C4-2B (cell line): Measurements from ENCODE around the gene BPGM.
"Not testable (repeated sequence)": the region's sequence is repeated elsewhere in the genome, so short reads cannot be mapped to it uniquely, and the experiment has no call there.

Experiments
- H3K27ac ChIP-seq: fragments of 450-650 bp; 2 replicates; pipeline ENCODE4 v1.5.1; 2017
- CTCF ChIP-seq: fragments of 450-650 bp; conservative IDR thresholded peaks from 2 replicates; pipeline ENCODE4 v1.5.1; 2017; ENCODE audit warnings: mild to moderate bottlenecking
- ZFX ChIP-seq: fragments of 450-650 bp; IDR thresholded peaks from 2 replicates; pipeline ENCODE4 v1.6.1; 2017

BPGM gene

GRCh38 chr7:134640842-134641715 is 5.6 kb upstream of the BPGM start:
- no peak overlapping the region for H3K27ac ChIP-seq
- no peak for TF ChIP-seq ZFX
- TF ChIP-seq CTCF: no peak

- H3K27ac ChIP-seq: not testable (repeated sequence)
Observed at GRCh38 chr7:134641981-134642380, 4.7 kb upstream of the BPGM start.

DNA sequence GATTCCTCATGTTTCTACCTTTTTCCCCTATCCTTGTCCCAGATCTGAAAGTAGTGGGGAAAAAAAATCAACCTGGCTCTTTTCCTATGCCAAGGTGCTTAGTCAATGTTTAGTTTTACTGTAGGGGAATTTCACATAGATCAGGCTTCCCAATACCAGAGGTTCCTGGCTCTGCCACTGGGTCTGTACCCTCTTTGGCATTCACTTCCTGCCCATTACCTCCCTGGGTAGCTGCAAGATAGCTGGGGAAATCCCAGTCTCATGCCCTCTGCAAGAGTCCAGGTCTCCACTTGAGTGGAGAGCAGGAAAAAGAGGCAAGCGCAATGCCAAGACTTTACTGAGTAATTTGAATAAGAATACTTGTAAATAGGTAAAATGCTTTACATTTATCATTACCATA is 3.5 kb upstream of the BPGM start:
- no peak overlapping the region for H3K27ac ChIP-seq
- TF ChIP-seq CTCF (no peak), ZFX (no peak)

DNA sequence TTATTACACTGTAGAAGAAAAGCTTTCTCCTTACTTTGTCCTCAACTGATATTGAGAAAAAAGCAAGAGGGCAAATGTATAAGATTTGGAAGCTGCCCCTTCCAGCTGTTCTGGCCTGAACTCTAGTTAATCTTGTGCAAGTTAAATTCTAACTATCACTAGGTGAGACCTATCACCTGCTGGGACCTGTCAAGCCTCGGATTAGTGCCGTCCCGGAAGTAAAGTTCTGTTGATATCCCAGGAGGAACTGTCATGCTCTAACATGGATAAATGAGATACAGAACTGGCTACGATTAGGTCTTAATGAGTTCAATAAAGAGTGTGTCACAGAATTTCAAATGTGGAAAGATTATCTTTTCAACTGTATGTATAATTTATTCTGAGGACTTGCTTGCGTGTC is 1.2 kb upstream of the BPGM start:
- TF ChIP-seq CTCF: no peak
- no peak for TF ChIP-seq ZFX
- H3K27ac ChIP-seq: no peak overlapping the region

GRCh38 chr7:134645935-134646334 is 718 bp upstream of the BPGM start:
- H3K27ac ChIP-seq: peak overlapping the region; percentile 63
- no peak for TF ChIP-seq ZFX
- TF ChIP-seq CTCF: no peak

DNA sequence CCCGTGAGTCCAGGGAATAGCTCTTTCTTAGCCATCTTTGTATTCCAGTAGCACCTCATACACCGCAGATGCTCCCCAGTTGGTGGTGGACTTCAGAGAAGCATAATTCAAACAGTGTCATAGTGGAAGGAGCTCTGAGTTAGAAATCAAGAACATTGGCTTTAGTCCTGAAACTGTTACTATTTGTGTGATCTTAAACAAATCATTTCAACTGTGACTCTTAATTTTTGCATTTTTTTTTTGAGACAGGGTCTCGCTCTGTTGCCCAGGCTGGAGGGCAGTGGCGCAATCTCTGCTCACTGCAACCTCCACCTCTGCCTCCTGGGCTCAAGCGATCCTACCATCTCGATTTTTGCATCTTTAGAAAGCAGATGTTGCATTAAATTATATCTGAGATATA is 1.8 kb downstream of the BPGM start:
- no peak for TF ChIP-seq ZFX
- TF ChIP-seq CTCF: no peak
- H3K27ac ChIP-seq: no peak overlapping the region

GRCh38 chr7:134649226-134649775 is 2.6 kb downstream of the BPGM start:
- no peak overlapping the region for H3K27ac ChIP-seq
- TF ChIP-seq CTCF (no peak), ZFX (no peak)

GRCh38 chr7:134651991-134652390 is 5.3 kb downstream of the BPGM start:
- TF ChIP-seq ZFX (no peak), CTCF (no peak)
- no peak overlapping the region for H3K27ac ChIP-seq
